GM21619 (cell line): ENCODE results near the gene DENND2D.

Experiments
- ATAC-seq: cut with Tn5 transposase; IDR thresholded peaks from one replicate; pipeline ENCODE4 v1.9.1; 2021; ENCODE audit not compliant: unreplicated experiment

Gene DENND2D

DNA sequence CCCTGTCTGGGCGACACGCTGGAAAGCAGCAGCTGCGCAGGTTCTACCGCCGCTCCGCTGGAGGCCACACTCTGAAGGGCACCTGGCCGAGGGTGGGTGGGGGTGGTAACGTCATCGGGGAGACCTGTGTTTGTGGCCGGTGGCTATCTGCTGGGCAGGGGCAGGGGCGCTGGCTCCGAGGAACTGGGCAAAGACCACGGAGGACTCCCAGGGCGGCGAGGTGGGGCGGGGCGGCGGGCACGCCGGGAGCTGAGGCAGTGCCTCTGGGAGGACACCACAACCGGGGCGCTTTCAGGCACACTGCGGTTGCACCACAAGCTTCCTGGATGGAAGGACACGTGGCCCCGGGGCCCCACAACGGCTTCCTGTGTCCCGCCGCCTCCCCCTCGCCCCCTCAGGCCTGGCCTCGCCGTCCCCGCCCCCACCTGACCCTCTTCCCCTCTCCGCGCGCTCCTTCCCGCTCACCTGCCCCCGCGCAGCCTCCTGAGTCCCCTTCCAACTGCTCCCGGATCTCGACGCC is 3.3 kb upstream of the DENND2D start:
- peak; percentile 54 for ATAC-seq

DNA sequence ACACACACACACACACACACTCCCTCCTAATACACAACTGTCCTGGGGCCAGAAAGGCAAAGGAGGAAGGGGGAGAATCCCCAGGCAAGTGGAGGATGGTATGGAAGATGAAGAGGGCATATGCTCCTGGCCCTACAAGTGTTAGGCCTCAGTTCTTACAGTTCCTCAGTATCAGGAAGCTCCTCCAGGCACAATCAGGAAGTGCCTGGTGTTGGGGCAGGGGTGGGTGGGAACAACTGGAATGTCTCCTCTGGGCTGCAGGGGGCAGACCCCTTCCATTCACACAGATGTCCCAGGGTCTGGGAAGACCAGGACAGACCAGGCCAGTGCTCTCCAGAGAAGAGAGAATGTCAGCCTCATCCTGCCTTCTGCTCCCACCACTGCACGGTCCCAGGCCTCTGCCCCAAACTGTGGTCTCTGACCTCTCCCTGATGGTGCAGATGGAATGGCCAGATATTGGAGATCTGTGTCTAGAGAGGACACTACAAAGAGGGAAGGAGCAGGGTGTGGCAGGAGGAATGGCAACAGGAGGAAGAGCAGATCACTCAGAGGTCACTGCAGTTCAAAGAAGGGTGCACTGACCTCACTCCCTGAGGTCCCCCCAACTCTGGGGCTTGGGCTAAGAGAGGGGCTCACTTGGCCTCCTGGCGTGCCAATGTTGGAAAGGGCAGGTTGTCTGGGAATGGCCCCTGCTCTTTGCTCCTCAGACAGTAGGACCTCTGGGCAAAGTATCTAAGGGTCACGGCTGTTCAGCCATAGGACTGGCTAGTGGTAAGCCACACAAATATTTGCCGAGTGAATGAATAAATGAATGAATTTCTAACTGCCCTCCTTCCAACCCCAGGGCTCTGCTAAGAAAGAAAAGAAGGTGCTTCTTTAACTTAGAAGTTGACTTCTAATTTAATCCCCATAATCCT is 2.5 kb upstream of the DENND2D start:
- ATAC-seq = peak; percentile 0

DNA sequence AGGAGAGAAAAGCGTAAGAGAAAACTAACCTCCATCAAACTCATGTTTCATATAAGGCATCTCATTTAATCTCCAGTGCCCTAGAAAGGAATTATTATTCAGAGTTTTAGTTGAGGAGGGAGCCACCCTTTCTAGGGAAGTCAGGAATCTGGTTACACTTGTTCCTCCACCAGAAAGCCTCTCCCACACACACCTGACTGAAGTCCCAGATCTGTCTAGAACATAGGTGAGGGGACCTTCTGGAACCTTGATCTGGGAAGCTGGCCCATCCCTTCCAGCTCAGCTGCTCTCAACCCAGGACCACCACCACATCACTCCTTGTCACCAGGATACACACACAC is 1.9 kb upstream of the DENND2D start:
- no peak for ATAC-seq

DNA sequence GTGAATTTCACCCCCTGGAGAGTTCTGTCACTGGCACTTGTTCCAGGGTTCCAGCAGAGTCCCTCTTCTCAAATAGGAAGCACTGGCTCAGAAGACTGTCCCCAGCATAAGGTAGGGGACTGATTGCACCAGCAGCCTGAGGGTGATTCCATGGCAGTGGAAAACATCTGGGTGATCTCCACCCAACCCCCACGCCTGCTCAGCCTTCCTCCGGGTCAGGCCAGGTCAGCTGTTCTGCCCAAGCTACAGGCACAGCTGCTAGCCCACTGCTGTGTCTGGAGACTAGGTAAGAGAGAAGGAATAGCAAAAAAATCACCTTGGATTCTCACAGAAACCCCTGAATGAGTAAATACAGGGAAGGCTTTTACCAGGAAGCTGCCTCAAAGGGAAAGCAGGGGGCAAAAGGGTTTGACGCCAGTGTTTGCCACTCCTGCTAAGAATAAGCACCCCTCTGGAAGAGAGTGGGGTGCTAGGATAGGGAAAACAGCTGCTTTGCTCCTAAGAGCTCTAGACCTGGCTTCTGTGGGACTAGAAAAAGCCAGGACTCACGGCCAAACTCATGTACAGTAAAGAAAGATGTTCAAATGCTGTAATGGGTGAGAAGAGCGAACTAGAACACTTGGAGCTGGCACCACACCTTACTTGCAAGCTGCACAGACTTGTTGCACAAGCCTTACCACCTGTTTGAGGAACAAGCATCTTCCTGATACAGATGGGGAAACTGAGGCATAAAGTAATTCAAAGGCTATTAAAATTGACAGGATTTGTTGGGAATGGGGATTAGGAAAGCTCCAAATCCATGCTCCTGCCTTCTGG is 1.0 kb upstream of the DENND2D start:
- no peak for ATAC-seq

DNA sequence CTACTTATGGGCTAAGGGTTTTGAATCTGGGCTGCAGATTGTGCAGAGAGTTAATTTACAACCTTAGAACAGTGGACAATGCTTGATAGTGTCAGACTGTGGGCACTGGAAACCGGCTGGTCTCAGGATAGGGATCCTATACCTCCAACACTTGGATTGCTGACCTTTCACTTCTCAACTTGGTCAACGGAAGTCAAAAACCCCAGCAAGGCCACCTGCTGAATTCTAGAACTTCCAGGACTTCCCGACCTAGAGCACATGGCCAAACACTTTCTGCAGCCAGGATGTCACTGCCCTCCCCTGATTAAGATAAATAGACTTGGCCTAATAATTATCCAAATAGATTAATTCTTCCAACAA is 336 bp upstream of the DENND2D start:
- no peak for ATAC-seq

DNA sequence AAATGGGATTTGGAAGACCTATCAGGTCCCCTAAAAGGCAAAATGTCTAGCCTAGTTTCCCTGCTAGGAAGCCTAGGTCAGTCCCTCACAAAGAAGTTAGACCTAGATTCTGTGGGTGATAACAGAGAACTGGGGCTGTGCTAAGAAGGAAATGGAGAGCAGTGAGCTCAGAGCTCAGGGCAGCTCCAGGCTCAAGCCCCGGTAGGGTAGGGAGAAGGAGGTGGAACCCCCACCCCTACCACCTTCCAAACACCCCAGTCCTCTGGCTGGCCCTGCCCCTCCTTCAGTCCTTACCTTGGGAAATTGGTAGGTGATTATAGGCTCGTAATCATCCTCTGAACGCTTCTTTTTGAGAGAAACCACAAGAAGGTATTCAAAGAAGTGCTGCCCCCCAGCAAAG is 1.1 kb downstream of the DENND2D start:
- no peak for ATAC-seq

DNA sequence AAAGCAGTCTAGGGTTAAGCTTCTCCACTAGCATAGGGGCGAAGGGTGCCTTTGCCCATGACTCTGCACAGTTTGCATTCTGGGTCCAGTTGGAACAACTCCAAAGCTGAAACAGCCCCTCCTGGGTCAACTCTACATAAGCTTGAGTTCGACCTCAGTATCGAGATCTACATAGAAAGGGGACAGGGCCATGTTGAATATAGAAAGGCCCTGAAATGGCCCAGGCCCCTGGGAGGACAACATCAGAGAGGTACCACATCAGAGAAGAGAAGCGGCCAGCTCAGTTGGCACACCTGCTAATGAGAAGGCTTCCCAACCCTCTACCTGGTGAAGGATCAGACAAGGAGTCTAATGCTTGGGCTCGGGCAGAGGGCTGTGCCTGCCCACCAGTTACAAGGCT is 1.6 kb downstream of the DENND2D start:
- ATAC-seq = no peak

DNA sequence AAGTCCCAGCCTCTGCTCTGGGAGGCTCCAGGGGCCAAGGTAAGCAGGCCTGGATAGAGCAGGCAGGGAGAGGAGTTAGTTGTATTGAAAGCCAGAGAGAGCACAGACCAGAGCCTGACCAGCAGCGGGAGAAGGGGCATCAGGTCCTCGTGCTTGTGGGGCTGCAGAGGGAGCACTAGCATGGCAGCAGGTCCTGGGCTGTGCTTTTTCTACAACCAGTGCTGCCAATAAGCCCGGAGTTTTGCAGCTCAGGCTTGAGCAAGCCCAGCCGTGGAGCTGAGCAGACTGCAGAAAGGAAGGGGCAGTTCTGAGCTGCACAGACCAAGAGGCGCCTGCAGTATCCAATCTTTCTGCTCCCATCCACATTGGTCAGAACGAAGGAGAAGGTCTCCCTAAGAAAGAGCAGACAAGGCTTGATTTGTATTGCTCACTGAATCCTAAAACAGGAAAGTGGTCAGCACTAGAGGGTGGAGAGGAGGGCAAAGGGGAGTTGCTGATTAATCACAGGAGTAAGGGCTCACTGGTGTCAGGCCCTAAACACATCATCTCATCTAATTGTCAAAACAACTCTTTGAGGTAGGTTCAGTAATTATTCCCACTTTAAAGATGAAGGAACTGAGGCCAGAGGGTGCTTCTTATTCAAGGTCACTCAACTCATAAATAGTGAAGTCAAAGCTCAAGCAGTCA is 2.7 kb downstream of the DENND2D start:
- no peak for ATAC-seq

DNA sequence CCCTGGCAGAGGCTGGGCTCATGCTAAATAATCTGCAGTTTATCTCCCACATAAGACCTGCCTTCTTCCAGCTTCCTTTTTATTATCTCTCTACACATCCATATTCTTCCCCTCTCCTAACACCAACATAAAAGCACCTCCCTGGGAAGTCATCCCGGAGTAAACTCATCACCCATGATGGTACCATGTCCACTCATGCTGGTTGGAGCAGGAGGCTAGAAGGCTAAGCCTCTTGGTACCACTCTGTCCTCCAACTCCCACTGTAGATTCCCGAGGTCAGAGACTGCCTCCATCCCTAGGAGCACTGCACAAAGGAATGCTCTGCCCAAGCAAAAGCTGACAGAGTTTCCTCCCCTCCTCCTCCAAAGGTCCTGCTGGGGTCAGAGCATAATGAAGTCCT is 4.2 kb downstream of the DENND2D start:
- ATAC-seq = no peak

DNA sequence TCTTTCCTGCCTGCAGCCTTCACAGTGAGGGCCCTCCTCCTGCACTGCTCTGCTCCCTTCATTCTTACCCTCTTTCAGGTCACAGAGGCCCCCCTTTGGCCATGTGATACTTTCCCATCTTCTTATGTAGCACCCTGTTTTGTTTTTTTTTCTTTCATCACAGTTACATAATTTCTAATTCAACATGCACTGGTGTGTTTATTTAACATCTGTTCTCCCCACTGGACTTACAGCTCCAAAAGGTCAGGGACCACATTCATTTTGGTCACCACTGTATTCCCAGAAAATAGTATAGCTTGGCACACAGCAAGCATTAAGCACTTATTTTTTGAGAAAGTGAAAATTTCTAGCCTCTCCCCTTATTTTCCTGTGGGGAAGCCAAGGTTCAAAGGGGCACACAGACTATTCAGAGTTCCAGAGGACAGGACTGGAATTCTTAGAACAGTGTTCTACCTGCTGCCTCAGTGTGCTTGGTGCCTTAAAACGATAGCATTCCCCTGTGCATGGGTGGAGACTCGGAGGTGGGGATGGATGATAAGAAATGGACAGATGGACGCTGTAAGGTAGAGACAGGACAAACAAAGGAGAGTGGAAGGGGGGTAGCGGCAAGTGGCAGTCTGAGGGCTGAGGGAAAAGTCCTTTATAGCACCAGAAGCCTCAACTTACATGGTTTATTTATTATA is 5.3 kb downstream of the DENND2D start:
- ATAC-seq = no peak

DNA sequence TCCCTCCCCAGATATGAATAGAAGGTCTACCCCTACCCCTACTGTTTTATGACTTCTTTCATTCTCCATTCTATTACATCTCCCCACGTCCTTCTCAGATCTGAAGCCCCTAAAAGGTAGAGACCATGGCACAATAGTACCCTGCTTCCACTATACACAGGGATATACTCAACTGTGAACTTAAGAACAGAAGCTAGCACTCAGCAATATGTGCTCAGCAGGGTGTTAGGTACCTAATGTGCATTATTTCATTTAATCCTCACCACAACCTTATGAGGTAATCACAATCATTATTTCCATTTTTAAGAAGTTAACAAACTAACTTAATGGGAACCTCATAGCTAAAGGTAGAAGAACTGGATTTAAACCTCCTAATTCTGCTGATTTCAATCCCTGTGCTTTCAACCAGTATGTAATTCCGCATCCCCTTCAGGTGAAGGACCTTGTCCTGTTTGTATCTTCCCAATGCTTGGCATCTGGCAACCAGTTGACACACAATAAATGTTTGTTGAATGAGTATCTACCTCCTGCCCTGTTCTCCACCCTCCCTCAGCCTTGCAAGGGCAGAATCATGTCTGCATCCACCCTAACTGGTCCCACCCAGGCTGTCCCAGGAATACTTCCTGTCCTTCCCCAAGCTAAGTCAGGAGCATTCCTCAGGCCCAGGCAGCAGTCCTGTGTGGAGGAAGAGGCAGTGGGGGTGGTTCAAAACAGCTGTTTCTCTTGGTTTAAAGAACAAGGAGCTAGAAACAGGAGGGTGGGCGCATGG is 6.5 kb downstream of the DENND2D start:
- ATAC-seq = no peak

DNA sequence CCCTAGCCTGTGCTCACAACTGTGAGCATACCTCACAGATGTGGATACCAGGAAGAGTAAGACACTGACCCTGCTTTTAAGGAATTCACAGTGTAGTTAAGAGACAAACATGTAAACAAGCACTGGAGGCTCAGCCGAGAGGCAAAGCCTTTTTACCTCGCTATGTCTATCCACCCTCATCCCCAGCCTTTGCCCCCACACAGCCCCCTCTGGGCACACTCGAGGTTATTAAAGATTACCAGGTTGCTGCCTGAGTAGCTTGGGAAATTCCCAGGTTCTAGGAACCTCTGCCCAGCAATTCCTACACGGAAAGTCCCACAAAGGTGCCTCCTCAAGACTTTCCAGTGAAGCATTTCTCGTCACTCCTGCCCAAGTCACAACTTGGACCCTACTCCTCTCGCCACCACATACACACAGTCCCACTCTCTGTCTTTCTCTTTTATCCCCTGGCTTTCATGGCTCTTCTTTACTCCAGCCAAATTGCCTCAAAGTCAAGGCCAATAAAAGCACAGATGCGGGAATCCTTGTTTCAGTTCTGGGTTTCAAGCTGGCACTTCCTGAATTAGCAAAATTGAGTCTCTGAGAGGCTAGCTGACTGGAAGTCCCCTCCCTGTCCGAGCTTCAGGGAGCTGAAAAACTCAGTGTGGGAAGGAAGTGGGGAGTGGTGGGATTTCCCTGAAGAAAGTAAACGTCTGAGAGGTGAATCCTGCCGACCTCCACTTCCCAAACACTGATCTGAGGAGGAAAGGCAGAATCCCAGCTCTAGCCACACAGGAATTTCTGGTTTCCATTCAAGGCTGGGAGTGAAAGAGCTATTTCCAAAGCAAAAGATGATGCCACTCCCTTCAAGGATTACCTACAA is 7.6 kb downstream of the DENND2D start:
- ATAC-seq = no peak

DNA sequence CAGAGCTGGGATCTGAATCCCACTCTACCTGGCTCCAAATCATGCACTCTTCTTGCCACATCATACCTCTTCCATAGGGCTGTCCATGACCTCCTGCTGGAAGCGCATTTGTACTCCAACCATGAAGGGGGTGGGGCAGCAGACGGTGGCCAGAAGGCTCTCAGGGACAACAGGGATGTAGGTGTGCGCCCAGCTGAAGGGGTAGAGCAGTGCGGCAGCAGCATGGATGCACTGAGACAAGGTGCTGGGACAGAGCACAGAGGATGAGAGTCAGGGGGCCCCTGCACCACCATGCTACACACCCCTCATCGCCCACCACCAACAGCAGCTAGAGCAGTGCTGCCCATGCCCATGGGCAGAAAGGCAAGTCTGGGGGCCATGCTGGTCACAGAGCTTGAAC is 8.4 kb downstream of the DENND2D start:
- ATAC-seq = no peak

DNA sequence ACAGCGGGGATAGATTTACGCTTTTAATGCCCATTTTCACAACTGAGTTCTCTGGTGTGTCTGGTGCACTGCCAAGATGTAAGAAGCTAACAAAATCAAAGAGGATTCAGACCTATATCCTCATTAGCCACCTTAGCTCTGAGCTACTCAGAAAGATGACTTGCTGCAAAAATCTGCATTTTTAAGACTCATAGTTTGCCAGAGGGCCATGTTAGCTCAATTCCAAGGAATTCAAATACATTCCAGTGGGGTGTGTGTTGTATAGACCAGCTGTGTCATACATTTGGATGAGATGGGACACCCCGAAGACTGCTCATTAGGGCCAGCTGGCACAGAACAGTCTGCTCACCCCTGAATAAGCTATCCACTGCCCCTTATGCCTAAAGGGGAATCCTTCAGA is 8.9 kb downstream of the DENND2D start:
- ATAC-seq = no peak

DNA sequence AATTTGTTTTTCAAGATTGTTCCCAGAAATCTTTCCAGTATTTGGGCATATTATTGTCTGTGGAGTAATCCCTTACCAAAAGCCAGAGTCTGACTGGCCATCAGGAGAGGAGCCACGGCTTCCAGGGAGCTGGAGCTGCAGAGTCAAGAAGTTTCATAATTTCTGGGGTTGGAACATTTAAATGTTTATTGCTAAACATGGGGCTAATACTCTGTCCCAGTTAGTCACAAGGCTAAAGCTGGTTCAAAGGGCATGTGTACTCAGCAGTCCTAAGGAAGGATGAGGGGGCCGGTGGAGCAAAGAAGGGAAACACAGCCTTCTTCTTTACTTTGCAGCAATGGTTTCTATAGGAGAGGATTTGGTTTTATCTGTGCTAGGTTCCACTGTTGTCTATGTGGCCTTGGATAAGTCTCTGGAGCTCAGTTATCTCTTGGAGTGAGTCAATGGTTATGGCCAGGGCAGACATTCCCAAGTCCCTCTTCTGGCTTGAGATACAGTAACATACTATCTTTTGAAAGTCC is 9.5 kb downstream of the DENND2D start:
- ATAC-seq = no peak

DNA sequence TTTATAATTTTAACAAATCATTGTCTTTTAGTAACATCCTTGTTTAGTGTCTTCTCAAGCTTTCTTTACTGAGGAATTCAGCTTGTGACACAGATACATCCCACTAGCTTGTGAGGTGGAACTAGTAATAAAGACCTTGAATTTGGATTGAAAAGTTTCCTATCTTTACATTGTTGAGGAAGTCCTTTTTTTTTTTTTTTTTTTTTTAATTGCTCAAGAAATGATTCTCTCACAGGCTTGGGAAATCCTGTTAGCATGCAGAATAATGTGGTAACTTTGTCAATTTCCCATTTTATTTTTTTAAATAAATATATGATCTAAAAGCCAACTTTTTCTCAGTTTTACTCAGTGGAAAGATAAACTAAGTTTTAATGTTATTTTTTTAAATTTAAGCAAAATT is 15.8 kb downstream of the DENND2D start:
- no peak for ATAC-seq

DNA sequence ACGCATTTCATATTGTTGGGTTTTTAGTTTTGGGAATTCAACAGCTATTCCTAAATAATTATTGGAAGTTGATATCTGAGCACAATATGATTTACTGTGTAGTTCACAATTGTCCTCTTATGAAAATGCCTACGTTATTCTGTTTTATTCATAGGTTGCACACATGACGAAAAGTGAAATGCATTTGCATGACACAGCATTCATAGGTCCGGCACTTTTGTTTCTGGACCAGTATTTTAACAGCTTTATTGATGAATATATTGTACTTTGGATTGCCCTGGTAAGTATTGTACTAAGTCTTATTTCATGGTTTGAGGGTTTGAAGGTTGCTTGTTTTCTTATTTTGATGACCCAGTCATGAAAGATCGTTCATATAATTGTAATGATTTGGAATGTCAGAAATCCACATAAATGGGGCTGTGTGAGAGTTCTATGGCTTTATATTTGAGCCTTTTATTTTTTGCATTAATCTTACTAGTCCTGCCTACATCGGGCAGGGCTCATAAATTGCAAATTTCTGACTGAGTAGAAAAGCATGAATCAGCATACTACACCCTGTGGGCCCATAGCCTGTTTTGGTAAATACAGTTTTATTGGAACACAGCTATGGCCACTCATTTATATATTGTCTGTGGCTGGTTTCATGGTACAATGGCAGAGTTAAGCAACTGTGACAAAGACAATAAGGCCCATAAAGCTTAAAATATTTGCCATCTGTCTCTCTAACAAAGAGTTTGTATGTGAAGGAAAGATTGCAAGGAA is 17.0 kb downstream of the DENND2D start:
- ATAC-seq = no peak

DNA sequence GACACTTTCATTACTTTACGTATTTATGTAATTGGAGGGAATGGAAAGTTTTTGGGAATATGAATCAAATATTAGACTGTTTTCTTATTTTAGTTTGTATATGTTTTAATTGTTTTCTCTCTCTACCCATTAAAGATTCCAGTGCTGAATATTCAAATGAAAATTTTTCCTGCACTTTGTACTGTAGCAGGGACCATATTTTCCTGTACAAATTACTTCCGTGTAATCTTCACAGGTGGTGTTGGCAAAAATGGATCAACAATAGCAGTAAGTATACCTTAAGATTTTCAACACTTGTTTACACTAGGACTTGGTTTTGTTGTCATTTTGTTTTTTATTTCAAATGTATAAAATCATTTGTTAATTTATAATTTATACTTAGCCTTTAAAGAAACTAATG is 18.4 kb downstream of the DENND2D start:
- ATAC-seq = no peak
